Activated naive CD4-positive, alpha-beta T cell treated with anti-CD3 and anti-CD28 coated beads, Interleukin-2, amount 50 U/mL, for 16 hours (primary cell): ENCODE results near the gene DNM3.
A peak's percentile ranks its signal among the peaks of the same experiment; 100 is the strongest.

ENCODE experiments used
- DNase-seq: peaks from one replicate; pipeline ENCODE4 v3.0.0-alpha.2; 2020

The DNM3 gene

GRCh38 chr1:171819946-171820345 is 21.4 kb upstream of the DNM3 start:
- DNase-seq = no peak

- DNase-seq = no peak
Observed at GRCh38 chr1:171826973-171827372, 14.3 kb upstream of the DNM3 start.

- no peak for DNase-seq
Observed at GRCh38 chr1:171828794-171829193, 12.5 kb upstream of the DNM3 start.

DNA sequence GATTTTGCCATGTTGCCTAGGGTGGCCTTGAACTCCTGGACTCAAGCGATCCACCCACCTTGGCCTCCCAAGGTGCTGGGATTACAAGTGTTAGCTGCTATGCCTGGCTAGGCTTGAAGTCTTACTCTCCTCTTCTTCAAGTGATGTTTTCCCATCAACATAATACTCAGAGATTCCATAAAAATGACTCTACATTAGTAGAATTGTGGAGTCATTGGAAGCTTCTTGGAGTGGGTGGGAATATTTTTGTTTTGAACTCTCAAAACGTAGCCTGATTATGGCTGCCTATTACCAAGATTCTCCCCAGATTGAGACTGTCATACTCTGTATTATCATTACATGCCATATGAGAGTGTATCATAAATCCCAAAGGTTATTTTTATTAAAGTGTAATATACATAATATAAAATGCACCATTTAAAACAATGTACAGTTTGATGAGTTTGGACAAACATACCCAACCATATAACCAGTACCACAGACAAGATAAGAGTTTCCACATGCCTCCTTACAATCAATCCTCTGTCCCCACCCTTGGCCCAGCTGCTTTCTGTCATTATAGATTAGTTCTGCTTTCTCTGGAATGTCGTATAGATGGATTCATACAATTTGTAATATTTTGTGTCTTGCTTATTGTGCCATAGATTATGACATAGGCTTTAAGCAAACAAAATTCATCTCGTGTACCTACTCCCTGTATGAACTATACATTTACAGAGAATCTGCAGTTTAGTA is 8.0 kb upstream of the DNM3 start:
- no peak for DNase-seq

DNA sequence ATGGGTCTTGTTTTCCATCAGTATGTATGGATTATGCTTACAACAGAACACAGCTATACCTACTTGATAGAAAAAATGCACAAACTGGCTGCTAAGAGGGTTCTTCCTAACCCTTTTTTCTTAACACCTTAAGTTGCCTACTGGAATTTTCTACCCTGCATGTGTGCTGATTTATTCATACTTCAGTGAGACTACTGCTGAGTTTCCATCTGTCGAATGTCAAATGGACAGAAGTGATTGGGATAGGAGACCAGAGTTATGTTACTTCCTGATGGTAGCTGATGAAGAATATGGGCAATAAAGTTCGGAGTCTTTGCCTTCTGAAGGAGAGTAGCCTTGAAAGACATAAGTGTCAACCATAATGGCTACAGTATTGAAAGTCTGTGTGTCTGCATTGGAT is 6.5 kb upstream of the DNM3 start:
- no peak for DNase-seq

GRCh38 chr1:171835891-171836290 is 5.4 kb upstream of the DNM3 start:
- DNase-seq = no peak

- peak; percentile 13 for DNase-seq
Observed at GRCh38 chr1:171841931-171842761, 848 bp downstream of the DNM3 start.

DNA sequence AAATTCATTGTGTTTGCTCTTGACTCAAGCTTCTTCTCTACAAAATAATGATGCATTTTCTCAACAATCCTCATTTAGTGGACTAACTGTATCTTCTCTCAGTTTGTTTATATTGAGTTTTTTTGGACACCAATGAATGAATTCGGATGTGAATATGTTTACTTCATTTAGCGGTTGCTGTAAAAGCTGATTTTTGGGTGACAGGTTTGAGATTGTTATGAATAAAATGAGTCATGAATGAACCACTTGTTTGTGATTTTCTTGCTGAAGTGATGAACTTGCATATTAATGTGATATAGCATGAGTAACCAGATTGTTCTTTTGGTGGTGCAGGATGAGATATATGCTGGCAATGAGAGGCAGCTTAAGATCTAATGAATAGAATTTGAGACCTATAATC is 3.1 kb downstream of the DNM3 start:
- no peak for DNase-seq

GRCh38 chr1:171845998-171846397 is 4.7 kb downstream of the DNM3 start:
- no peak for DNase-seq

DNA sequence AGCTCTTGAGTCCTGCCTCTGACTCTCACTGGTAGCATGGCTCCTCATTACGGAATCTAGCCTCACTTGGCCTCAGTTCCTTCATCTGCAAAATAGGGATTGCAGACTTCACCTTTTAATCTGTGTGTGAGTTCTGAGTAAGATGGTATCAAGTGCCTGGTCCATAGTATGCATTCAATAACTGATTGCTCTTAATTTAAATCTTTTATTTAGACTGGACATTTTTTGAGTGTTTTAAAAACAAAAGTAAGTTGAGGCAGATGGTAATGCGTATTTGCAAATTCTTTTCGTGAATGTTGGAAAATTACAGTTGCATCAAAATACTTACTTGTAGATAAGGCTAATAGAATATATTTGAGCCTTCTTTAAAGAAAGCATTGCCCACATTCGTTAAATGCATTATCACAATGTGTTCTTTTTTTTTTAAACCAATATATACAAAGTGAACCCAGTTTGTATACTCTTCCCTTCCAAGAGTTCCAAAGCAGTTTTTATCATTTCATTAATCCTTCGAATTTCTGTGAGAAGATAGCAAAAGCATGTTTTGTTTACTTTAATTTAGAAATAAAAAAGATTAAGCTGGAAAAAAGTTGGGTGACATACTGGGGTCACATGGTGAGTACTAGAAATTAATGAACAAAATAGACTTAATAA is 8.1 kb downstream of the DNM3 start:
- DNase-seq = no peak

- DNase-seq = no peak
Observed at GRCh38 chr1:171850651-171851350, 9.5 kb downstream of the DNM3 start.

GRCh38 chr1:171852272-171852671 is 11.0 kb downstream of the DNM3 start:
- DNase-seq = no peak

- no peak for DNase-seq
Observed at GRCh38 chr1:171855381-171855780, 14.1 kb downstream of the DNM3 start.

DNA sequence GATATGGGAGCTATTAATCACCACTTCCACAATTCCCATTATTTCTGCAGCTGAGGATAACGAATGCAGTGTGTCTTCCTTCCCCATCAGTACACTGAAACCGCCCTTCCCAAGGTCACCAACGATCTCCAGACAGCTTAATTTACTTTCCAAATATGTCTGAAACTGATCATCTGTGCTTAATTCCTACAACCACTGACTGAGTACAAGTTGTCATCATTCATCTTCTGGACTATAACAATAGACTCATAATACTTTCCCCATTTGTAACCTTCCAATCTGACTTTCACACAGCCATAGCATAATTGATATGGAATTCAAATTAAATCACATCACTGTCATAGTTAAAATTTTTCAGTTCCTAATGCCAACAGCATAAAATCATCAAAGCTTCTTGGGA is 17.4 kb downstream of the DNM3 start:
- no peak for DNase-seq

GRCh38 chr1:171860696-171861095 is 19.4 kb downstream of the DNM3 start:
- DNase-seq = no peak

- DNase-seq = no peak
Observed at GRCh38 chr1:171863531-171863930, 22.2 kb downstream of the DNM3 start.

DNA sequence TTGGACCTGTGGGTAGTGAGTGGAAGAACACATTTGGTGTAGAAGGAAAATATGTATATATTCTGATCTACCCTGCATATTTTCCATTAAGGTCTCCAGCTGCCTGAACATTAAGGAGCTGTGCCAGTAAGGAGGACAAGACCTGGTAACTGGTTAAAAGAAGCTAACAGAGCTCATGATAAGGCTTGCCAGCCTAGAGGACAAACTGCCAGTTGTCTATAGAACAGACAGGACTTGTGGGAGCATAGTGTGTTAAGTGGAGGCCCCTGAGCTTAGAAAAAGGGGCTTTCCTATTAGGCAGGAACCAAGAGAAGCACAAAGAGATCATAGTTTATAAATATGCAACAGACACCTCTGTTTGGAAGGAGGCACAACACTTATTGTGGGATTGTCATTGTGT is 23.0 kb downstream of the DNM3 start:
- no peak for DNase-seq

DNA sequence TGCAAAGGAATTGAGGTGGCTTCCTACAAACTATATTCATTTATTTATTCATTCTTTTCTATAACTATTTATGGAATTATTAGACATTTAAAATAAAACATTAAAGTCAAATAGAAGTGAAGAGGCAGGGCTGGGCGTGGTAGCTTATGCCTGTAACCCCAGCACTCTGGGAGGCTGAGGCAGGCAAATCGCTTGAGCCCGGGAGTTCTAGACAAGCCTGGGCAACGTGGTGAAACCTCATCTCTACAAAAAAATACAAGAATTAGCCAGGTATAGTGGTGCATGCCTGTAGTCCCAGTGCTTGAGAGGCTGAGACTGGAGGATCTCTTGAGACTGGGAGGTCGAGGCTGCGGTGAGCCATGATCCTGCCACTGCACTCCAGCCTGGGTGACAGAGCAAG is 23.8 kb downstream of the DNM3 start:
- DNase-seq = no peak

DNA sequence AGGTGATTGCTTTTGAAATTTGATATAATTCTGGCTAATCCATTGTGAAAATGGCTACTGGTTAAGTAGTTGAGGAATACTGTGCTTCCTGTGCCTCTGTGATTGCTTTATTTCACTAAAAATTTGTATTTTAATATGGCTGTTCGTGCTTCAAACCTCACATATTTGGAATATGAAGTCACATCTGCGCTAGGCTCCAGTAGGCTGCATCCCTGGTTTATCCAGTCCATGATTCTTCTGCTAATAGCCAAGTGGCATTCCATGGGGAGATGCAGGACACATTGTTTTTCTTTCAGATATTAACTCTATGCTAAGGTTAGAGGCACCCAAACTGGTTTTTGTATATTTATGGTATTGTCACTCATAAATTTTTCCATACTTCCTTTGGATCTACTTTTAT is 25.9 kb downstream of the DNM3 start:
- DNase-seq = no peak

DNA sequence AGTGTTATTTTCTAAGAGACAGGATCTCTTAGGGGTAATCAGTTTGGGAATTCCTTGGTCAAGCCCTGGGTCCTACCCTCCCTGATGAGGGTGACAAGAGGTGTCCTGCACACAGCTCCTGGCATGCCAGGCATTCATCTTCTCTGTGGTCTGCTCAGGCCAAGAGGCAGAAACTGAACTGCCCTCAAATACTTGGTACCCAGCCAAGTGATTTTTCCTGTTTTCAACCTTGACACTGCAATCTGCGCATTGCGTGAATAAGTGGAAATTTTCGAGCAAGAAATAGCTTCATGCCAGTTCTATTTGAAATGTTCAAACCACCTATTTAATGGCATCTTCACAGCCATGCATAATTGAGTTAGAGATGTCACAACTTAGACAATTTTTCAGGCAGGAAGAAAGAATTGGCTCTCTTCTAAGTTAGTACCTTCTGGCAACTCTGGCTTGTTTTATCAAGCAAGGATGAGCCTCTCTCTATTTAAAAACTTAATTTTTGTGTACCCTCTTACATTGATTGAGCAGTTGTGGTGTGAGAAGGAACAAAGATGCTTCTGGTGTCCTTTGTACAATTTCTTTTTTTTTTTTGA is 27.0 kb downstream of the DNM3 start:
- no peak for DNase-seq

GRCh38 chr1:171869097-171869496 is 27.8 kb downstream of the DNM3 start:
- no peak for DNase-seq

- no peak for DNase-seq
Observed at GRCh38 chr1:171871848-171872247, 30.6 kb downstream of the DNM3 start.

GRCh38 chr1:171872430-171872829 is 31.1 kb downstream of the DNM3 start:
- DNase-seq = no peak
